Right lobe of liver (tissue), 6 donors: ENCODE data around the gene MMP15. TPM values are rescaled to one million over a fixed set of nuclear protein-coding genes. Genes with fewer than 3 reads are reported as not detected.

Experiments
- ATAC-seq, 4 donors: fragments of 200-7000 bp; cut with Tn5 transposase; one replicate each; pipeline ENCODE4 v1.9.1; 2020; ENCODE audit warnings: mild to moderate bottlenecking in 4 of 4, moderate library complexity in 4 of 4
- DNase-seq, 3 donors: peaks; one replicate each; pipeline ENCODE4 v3.0.0-alpha.2; 2020
- H3K27ac ChIP-seq, 3 donors: fragments of 200-600 bp; one replicate each; pipeline ENCODE4 v1.8.0; 2022
- H3K27me3 ChIP-seq, 2 donors: fragments of 200-600 bp; one replicate each; pipeline ENCODE4 v1.8.0; 2022
- H3K36me3 ChIP-seq, 4 donors: fragments of 200-600 bp; sonication (generic) in 1 of 4; one replicate each; pipeline versions ENCODE4 v1.5.1 to v1.8.0; 2017 to 2022; ENCODE audit warnings: control low read depth in 1 of 4
- H3K4me1 ChIP-seq, 4 donors: fragments of 200-600 bp; sonication (generic) in 1 of 4; one replicate each; pipeline versions ENCODE4 v1.5.1 to v1.8.0; 2017 to 2022; ENCODE audit warnings: control low read depth in 1 of 4
- H3K4me3 ChIP-seq, 3 donors: fragments of 200-600 bp; one replicate each; pipeline ENCODE4 v1.8.0; 2022
- H3K9me3 ChIP-seq, 4 donors: fragments of 200-600 bp; sonication (generic) in 1 of 4; one replicate each; pipeline versions ENCODE4 v1.5.1 to v1.8.0; 2017 to 2022; ENCODE audit warnings: control low read depth in 1 of 4
- CTCF ChIP-seq, 4 donors: fragments of 200-600 bp in 3 of 4; fragments of 450-650 bp in 1 of 4; IDR thresholded peaks; one replicate each; pipeline versions ENCODE4 v1.5.1 to v1.8.0; 2016 to 2022; ENCODE audit warnings: antibody characterized with exemption in 4 of 4, mild to moderate bottlenecking in 2 of 4
- POLR2A ChIP-seq: fragments of 450-650 bp; IDR thresholded peaks from one replicate; pipeline ENCODE4 v1.6.1; 2017; ENCODE audit warnings: antibody characterized with exemption, mild to moderate bottlenecking
- WGBS: methylation state at CpG from one replicate; pipeline ENCODE4 v1.1.6; 2018; ENCODE audit warnings: low coverage, low lambda C conversion rate; ENCODE audit not compliant: insufficient coverage; ENCODE audit errors: missing lambda C conversion rate; 5-methylcytosine and 5-hydroxymethylcytosine counted together
- intact Hi-C, 2 donors: fragments of 100-400 bp; cut with DNase I; formaldehyde crosslinking; loops; one replicate each; pipeline versions ENCODE4 v1.11.2 to v1.14.1; 2022
- total RNA-seq, 6 experiments: library from RNA; depleted of rRNA in 2 of 6; stranded (reverse); fragments of >200 nt in 2 of 6; fragmentation: NEBNext Ultra II Directional in 3 of 6; extraction: Animal tissue kit (Norgen Biotek cat#: 25700) in 3 of 6; gene quantifications; one replicate each; pipeline versions ENCODE4 v1.1.0 to v1.2.4, GENCODE V29; 2016 to 2023
- donor health status: DM: no; HTN: yes; CAD: no.
- donor health status: DM: no; HTN: no; CAD: no.
- donor health status: DM: no; HTN: no; CAD: no.
- donor health status: DM: no; HTN: yes; CAD: no.
- donor health status: DM: no; HTN: yes; CAD: no.

MMP15 gene
- total RNA-seq, 6 experiments from 2014 or later, result 22.3 to 76.0 (median 35.2) TPM

GRCh38 chr16:58041628-58041955, 16.0 kb downstream of the MMP15 start:
- Histone ChIP-seq H3K4me3 (no peak overlapping the region), H3K4me1 (no peaks in the 10 kb centered on the region), H3K27me3 (no peaks in the 10 kb centered on the region), H3K36me3 (peaks cover 0 to 60% (median 24%) of the 10 kb centered on the region in 4 donors), H3K9me3 (no peaks in the 10 kb centered on the region), H3K27ac (no peak overlapping the region)
- no peak for TF ChIP-seq POLR2A
- TF ChIP-seq CTCF (IDR thresholded peaks at IDR 0.05), result no peak
- ATAC-seq, result no peak
- WGBS, result 60% methylated on average over 3 of the region's 18 CpGs
- peak in 1 of 3 donors; percentile 16 for DNase-seq
- intact Hi-C loops, result no loop called here

GRCh38 chr16:58042001-58042885, 16.7 kb downstream of the MMP15 start:
- H3K36me3 ChIP-seq, result peaks cover 0 to 60% (median 24%) of the 10 kb centered on the region in 4 donors
- intact Hi-C loops, result no loop called here

GRCh38 chr16:58042886-58043515, 17.4 kb downstream of the MMP15 start:
- H3K9me3 ChIP-seq, result no peaks in the 10 kb centered on the region
- no CpG with 5 or more reads among the region's 16 CpGs for WGBS
- no peak overlapping the region for H3K4me3 ChIP-seq
- H3K36me3 ChIP-seq, result peaks cover 0 to 60% (median 24%) of the 10 kb centered on the region in 4 donors
- DNase-seq, result peak in 1 of 3 donors; percentile 1
- intact Hi-C loops, result no loop called here
- no peaks in the 10 kb centered on the region for H3K27me3 ChIP-seq
- H3K4me1 ChIP-seq, result no peaks in the 10 kb centered on the region
- no peak overlapping the region for H3K27ac ChIP-seq
- ATAC-seq, result no peak
- TF ChIP-seq CTCF (IDR thresholded peaks at IDR 0.05) (no peak), POLR2A (no peak)

More at GRCh38 chr16:58042001-58042885, 16.7 kb downstream of the MMP15 start:
- Histone ChIP-seq H3K27me3 (no peaks in the 10 kb centered on the region), H3K9me3 (no peaks in the 10 kb centered on the region), H3K4me1 (no peaks in the 10 kb centered on the region), H3K4me3 (no peak overlapping the region), H3K27ac (no peak overlapping the region)
- 87% methylated on average over 12 of the region's 22 CpGs for WGBS
- DNase-seq (no peak), ATAC-seq (no peak)
- TF ChIP-seq CTCF (IDR thresholded peaks at IDR 0.05) (no peak), POLR2A (no peak)

GRCh38 chr16:58043571-58044155, 18.1 kb downstream of the MMP15 start:
- intact Hi-C loops, result no loop called here
- TF ChIP-seq CTCF (IDR thresholded peaks at IDR 0.05) (no peak), POLR2A (no peak)
- Histone ChIP-seq H3K9me3 (no peaks in the 10 kb centered on the region), H3K27me3 (no peaks in the 10 kb centered on the region), H3K27ac (no peak overlapping the region), H3K4me3 (no peak overlapping the region), H3K4me1 (no peaks in the 10 kb centered on the region), H3K36me3 (peaks cover 0 to 55% (median 23%) of the 10 kb centered on the region in 4 donors)
- DNase-seq (no peak), ATAC-seq (no peak)
- no CpG with 5 or more reads among the region's 7 CpGs for WGBS
